Testis (tissue), 2 donors: Measurements from ENCODE around the gene PCSK7.

ENCODE experiments used
- CTCF ChIP-seq, 3 experiments: fragments of 450-650 bp in 2 of 3; fragments of 200-600 bp in 1 of 3; sonication (generic) in 1 of 3; IDR thresholded peaks; one replicate each; pipeline ENCODE4 v1.5.1; 2016 to 2019; ENCODE audit warnings: antibody characterized with exemption in 3 of 3, mild to moderate bottlenecking in 2 of 3, moderate library complexity in 1 of 3
- POLR2A ChIP-seq: fragments of 450-650 bp; IDR thresholded peaks from one replicate; pipeline ENCODE4 v1.6.1; 2017; ENCODE audit warnings: antibody characterized with exemption, mild to moderate bottlenecking, moderate library complexity

- TF ChIP-seq POLR2A (no peak), CTCF (IDR thresholded peaks at IDR 0.05) (peak; percentile 51 to 76 (median 66))
Observed at GRCh38 chr11:117180661-117181585, 51.0 kb downstream of the PCSK7 start.
